Heart right ventricle (tissue), 16 donors: ENCODE measurements around the gene FAM53A. TPM values are rescaled to one million over a fixed set of nuclear protein-coding genes. Genes with fewer than 3 reads are reported as not detected.
"Not testable (repeated sequence)": the region's sequence is repeated elsewhere in the genome, so short reads cannot be mapped to it uniquely, and the experiment has no call there.

Experiments used
- ATAC-seq, 8 donors: fragments of 200-7000 bp; cut with Tn5 transposase; one replicate each; pipeline ENCODE4 v1.9.1; 2020; ENCODE audit warnings: mild to moderate bottlenecking in 8 of 8, moderate library complexity in 8 of 8, moderate number of reproducible peaks in 1 of 8
- DNase-seq, 2 donors: peaks; one replicate each; pipeline ENCODE4 v3.0.0-alpha.2; 2020
- H3K27ac ChIP-seq, 10 donors: fragments of 200-600 bp; sonication (generic) in 2 of 10; one replicate each; pipeline versions ENCODE4 v1.5.0 to v1.8.0; 2020 to 2022; ENCODE audit warnings: mild to moderate bottlenecking in 3 of 10
- H3K27me3 ChIP-seq, 7 donors: fragments of 200-600 bp; one replicate each; pipeline ENCODE4 v1.8.0; 2021 to 2022; ENCODE audit warnings: mild to moderate bottlenecking in 2 of 7
- H3K36me3 ChIP-seq, 9 donors: fragments of 200-600 bp; sonication (generic) in 1 of 9; one replicate each; pipeline versions ENCODE4 v1.5.0 to v1.8.0; 2020 to 2022; ENCODE audit warnings: mild to moderate bottlenecking in 2 of 9
- H3K4me1 ChIP-seq, 9 donors: fragments of 200-600 bp; sonication (generic) in 1 of 9; one replicate each; pipeline versions ENCODE4 v1.5.0 to v1.8.0; 2020 to 2022; ENCODE audit warnings: mild to moderate bottlenecking in 4 of 9
- H3K4me3 ChIP-seq, 10 donors: fragments of 200-600 bp; sonication (generic) in 2 of 10; one replicate each; pipeline versions ENCODE4 v1.5.0 to v1.8.0; 2020 to 2022; ENCODE audit warnings: mild to moderate bottlenecking in 7 of 10, moderate library complexity in 2 of 10
- H3K9me3 ChIP-seq, 11 donors: fragments of 200-600 bp in 10 of 11; sonication (generic) in 2 of 11; one replicate each; pipeline versions ENCODE4 v1.5.0 to v1.8.0; 2013 to 2022; ENCODE audit warnings: mild to moderate bottlenecking in 2 of 11, control low read depth in 1 of 11, moderate library complexity in 1 of 11
- CTCF ChIP-seq, 9 donors: fragments of 200-600 bp; sonication (generic) in 2 of 9; IDR thresholded peaks; one replicate each; pipeline versions ENCODE4 v1.5.0 to v1.8.0; 2021 to 2022; ENCODE audit warnings: antibody characterized with exemption in 9 of 9, mild to moderate bottlenecking in 5 of 9, moderate library complexity in 1 of 9
- WGBS, 2 donors: extraction: QIAGEN DNeasy Blood & Tissue Kit; methylation state at CpG; one replicate each; pipeline ENCODE4 v1.1.7; 2013; ENCODE audit warnings: inconsistent platforms in 1 of 2; 5-methylcytosine and 5-hydroxymethylcytosine counted together
- intact Hi-C, 10 donors: fragments of 100-400 bp; cut with DNase I; formaldehyde crosslinking; loops; one replicate each; pipeline versions ENCODE4 v1.11.1 to v1.14.2; 2022
- polyA plus RNA-seq, 2 donors: library from polyadenylated mRNA; stranded (reverse); fragments of 200-250 nt; gene quantifications; one replicate each; pipeline ENCODE4 v1.2.3, GENCODE V29; 2013
- total RNA-seq, 10 donors: library from RNA; stranded (reverse); fragmentation: NEBNext Ultra II Directional in 3 of 10; extraction: Animal tissue kit (Norgen Biotek cat#: 25700) in 3 of 10; gene quantifications; one replicate each; pipeline versions ENCODE4 v1.2.1 to v1.2.4, GENCODE V29; 2021 to 2023
- donor health status: Arrhythmogenic right ventricular cardiomyopathy.
- donor health status: ischemic (EF 13 %, LVEDD 7.1; RV severe dilation, severe dysfunction).
- donor health status: healthy with polysubstance abuse.
- donor health status: DM: no; HTN: yes; CAD: no.
- donor health status: DM: no; HTN: no; CAD: no.
- donor health status: ischemic (EF 25% LVEDD 6.9; RV normal size, moderate dysfunction).
- donor health status: ischemic (EF 25% LVEDD 5.7; RV mildly dilated, moderate dysfunction).
- donor health status: healthy.
- donor health status: DM: yes; HTN: yes; CAD: no.
- donor health status: Ischemic cardiomyopathy.
- donor health status: ischemic (EF 35%, LVEDD 5.7; RV mildly dilated, moderate dysfunction).
- donor health status: nonischemic (EF 11% LVEDD 7.7; RV severe dilation, severe dysfunction).
- donor health status: DM: yes; HTN: yes; CAD: no.
- donor health status: PGD.
- donor health status: ischemic (EF 29% LVEDD 5.4; RV normal size, mild dysfunction).
- donor health status: nonischemic (EF 23%, LVEDD 6.1; RV moderate dilation, normal function).

The FAM53A gene
- total and polyA plus RNA-seq, 12 donors, result 0.24 to 1.5 (median 0.74) TPM

- ATAC-seq, result no peak
- Histone ChIP-seq H3K27ac (no peak overlapping the region), H3K27me3 (no peaks in the 10 kb centered on the region), H3K4me1 (no peaks in the 10 kb centered on the region), H3K4me3 (no peak overlapping the region), H3K36me3 (no peaks in the 10 kb centered on the region), H3K9me3 (no peaks in the 10 kb centered on the region)
- DNase-seq, result no peak
- intact Hi-C loops, result no loop called here
- 64 to 67% methylated on average over 9 of the region's 9 CpGs for WGBS, 2 donors
- no peak for TF ChIP-seq CTCF (IDR thresholded peaks at IDR 0.05)
Observed at GRCh38 chr4:1674682-1675081, 9.4 kb downstream of the FAM53A start.

GRCh38 chr4:1673671-1674070 lies 10.4 kb downstream of the FAM53A start:
- Histone ChIP-seq H3K27me3 (no peaks in the 10 kb centered on the region), H3K27ac (no peak overlapping the region), H3K4me3 (no peak overlapping the region), H3K36me3 (no peaks in the 10 kb centered on the region), H3K9me3 (no peaks in the 10 kb centered on the region), H3K4me1 (no peaks in the 10 kb centered on the region)
- ATAC-seq (no peak), DNase-seq (no peak)
- intact Hi-C loops, result no loop called here
- TF ChIP-seq CTCF (IDR thresholded peaks at IDR 0.05), result no peak
- 81 to 82% methylated on average over 20 of the region's 20 CpGs for WGBS, 2 donors

- H3K4me3 ChIP-seq, ATAC-seq, DNase-seq, H3K27me3 ChIP-seq, H3K36me3 ChIP-seq, H3K4me1 ChIP-seq, intact Hi-C loops, H3K27ac ChIP-seq, H3K9me3 ChIP-seq: not testable (repeated sequence)
- WGBS, 2 donors, result 93% methylated on average over 20 of the region's 20 CpGs
Observed at GRCh38 chr4:1671011-1671410, 13.1 kb downstream of the FAM53A start.

GRCh38 chr4:1670279-1670678 lies 13.8 kb downstream of the FAM53A start:
- Histone ChIP-seq H3K4me3 (no peak overlapping the region), H3K27ac (no peak overlapping the region), H3K27me3 (no peaks in the 10 kb centered on the region), H3K9me3 (no peaks in the 10 kb centered on the region), H3K4me1 (peaks cover 0 to 7% (median 0%) of the 10 kb centered on the region in 9 donors), H3K36me3 (no peaks in the 10 kb centered on the region)
- WGBS, 2 donors, result 90 to 93% methylated on average over 11 of the region's 11 CpGs
- TF ChIP-seq CTCF (IDR thresholded peaks at IDR 0.05), result no peak
- DNase-seq (no peak), ATAC-seq (no peak)
- intact Hi-C loops, result no loop called here

- TF ChIP-seq CTCF (IDR thresholded peaks at IDR 0.05), result no peak
- intact Hi-C loops, result no loop called here
- WGBS, 2 donors, result 94 to 95% methylated on average over 21 of the region's 21 CpGs
Observed at GRCh38 chr4:1669850-1670249, 14.3 kb downstream of the FAM53A start.

More at GRCh38 chr4:1669850-1670249, 14.3 kb downstream of the FAM53A start:
- no peaks in the 10 kb centered on the region for H3K27me3 ChIP-seq
- no peaks in the 10 kb centered on the region for H3K36me3 ChIP-seq
- H3K4me3 ChIP-seq, result no peak overlapping the region
- peaks cover 0 to 7% (median 0%) of the 10 kb centered on the region in 9 donors for H3K4me1 ChIP-seq
- no peak for ATAC-seq
- no peak for DNase-seq
- H3K9me3 ChIP-seq, result no peaks in the 10 kb centered on the region
- no peak overlapping the region for H3K27ac ChIP-seq
